ENCODE measurements around the gene FAM83F.

DNA sequence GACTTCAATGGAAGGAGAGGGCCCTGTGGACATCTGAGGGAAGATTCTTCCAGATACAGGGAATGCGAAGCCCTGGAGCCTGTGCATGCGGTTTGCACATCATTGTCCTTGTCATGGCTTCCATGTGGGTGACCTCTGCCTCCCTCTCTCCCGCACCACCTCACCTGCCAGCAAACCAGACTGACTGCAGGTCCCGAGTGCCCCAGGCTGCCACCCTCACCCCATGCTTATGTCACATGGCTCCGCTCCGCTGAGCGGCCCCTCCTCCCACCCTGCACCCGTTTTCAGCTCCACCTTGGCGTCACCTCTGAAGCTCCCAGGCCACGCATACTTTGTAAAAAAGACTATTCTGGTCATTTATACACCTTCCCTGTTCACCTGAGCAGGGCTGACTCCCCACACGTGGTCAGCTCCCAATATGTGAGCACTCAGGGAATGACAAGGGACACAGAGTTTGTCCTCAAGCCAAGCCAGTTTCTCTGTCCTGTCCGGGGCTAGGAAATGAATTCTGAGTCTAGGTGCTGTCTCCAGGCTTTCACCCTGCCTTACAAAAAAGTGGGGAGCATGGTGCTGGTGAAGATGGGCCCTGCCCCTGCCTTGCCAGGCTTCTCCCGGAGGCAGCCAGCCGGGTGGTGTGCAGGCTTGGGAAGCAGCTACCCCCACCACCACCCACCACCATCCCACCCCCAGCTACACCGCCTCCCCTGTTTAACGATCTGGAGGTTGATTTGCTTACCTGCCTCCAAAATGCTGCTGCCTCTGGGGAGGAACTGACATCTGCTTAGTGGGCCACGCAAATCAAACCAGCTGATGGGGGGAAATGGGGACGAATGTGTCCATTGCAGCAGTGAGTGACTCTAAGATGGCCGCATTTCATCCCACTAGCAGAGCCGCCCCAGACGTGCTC lies 32.7 kb downstream of the FAM83F start:
- TF ChIP-seq, protein P1, sequence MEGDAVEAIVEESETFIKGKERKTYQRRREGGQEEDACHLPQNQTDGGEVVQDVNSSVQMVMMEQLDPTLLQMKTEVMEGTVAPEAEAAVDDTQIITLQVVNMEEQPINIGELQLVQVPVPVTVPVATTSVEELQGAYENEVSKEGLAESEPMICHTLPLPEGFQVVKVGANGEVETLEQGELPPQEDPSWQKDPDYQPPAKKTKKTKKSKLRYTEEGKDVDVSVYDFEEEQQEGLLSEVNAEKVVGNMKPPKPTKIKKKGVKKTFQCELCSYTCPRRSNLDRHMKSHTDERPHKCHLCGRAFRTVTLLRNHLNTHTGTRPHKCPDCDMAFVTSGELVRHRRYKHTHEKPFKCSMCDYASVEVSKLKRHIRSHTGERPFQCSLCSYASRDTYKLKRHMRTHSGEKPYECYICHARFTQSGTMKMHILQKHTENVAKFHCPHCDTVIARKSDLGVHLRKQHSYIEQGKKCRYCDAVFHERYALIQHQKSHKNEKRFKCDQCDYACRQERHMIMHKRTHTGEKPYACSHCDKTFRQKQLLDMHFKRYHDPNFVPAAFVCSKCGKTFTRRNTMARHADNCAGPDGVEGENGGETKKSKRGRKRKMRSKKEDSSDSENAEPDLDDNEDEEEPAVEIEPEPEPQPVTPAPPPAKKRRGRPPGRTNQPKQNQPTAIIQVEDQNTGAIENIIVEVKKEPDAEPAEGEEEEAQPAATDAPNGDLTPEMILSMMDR (conservative IDR thresholded peaks at IDR 0.05 in 1 of 2, IDR thresholded peaks at IDR 0.05 in 1 of 2; ENCODE audit: extremely low read depth in 1 of 2, insufficient read depth in 1 of 2, low read depth in 1 of 2, low read length in 2 of 2), result no peak
- no peak for TF ChIP-seq EZH2 (IDR thresholded peaks at IDR 0.05; ENCODE audit: borderline replicate concordance, low read length)
